Fibroblast of gingiva (primary cell): Measurements from ENCODE around the gene SLC1A4.
"Not testable (repeated sequence)": the region's sequence is repeated elsewhere in the genome, so short reads cannot be mapped to it uniquely, and the experiment has no call there.

ENCODE experiments used
- DNase-seq: peaks from one replicate; pipeline ENCODE4 v3.0.0-alpha.2; 2011; ENCODE audit warnings: low read depth

SLC1A4 gene

DNA sequence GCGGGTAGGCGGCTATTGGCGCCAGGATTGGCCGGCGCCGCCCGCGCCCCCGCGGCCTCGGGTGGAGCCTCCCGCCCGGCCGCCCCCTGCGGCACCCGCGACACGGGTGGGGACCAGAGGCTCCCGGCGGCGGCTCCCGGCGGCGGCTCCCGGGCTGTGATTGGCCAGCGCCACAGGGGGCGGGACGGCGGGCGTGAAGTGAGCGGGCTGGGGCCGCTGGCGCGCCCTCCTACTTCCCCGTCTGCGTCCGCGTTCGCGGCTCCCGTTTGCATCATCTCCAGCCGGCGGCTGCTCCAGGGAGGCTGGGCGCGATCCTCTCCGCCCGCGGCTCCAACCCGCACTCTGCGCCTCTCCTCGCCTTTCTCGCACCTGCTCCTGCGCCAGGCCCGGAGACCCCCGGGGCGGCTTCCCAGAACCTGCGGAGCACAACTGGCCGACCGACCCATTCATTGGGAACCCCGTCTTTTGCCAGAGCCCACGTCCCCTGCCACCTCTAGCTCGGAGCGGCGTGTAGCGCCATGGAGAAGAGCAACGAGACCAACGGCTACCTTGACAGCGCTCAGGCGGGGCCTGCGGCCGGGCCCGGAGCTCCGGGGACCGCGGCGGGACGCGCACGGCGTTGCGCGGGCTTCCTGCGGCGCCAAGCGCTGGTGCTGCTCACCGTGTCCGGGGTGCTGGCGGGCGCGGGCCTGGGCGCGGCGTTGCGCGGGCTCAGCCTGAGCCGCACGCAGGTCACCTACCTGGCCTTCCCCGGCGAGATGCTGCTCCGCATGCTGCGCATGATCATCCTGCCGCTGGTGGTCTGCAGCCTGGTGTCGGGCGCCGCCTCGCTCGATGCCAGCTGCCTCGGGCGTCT is at the start of gene SLC1A4:
TSS of gene SLC1A4 (plus strand) at position 274 of the 856 bp plus-strand sequence. CDS start at position 519, 245 bp downstream.
- peak; percentile 80 for DNase-seq

DNA sequence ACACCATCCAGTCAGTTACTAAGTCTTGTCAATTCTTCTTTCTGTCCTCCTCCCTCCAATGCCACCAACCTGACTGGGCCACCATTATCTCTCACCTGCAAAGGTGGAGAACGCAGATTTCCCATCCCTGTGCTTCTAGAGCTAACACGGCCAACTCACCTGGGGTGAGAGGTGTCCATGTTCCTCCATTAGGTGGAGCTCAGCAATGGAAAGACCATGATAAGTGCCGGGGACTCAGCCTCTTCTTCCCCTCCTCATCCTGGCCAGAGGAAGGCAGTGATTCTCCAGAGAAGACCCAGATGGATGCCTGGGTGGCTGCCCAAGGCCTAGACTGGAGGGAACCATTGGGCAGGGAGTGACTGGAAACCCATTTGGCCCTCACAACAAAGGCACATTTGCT is 48.1 kb upstream of the SLC1A4 start:
- no peak for DNase-seq

DNA sequence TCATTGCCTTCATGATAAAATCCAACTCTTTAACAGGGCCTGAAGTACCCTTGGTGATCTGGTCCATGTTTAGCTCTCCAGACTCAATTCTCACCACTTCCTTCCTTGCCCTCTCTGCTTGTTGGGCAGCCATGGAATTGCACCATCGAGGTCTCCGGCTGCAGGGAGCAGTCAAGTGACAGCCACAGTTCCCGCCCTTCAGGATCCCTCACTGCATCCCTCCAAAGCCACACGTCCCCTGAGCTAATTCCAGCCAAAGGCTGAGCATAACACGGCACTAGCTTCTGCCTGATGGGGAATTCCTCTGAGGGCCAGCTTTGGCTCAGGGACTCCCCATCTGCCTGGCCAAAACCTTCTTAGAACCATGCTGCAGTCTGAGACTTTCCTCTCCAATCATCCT is 47.4 kb upstream of the SLC1A4 start:
- DNase-seq: no peak

GRCh38 chr2:64942693-64943092 is 46.5 kb upstream of the SLC1A4 start:
- no peak for DNase-seq

- DNase-seq: peak; percentile 98
Measured at GRCh38 chr2:64943387-64944150, 45.6 kb upstream of the SLC1A4 start.

DNA sequence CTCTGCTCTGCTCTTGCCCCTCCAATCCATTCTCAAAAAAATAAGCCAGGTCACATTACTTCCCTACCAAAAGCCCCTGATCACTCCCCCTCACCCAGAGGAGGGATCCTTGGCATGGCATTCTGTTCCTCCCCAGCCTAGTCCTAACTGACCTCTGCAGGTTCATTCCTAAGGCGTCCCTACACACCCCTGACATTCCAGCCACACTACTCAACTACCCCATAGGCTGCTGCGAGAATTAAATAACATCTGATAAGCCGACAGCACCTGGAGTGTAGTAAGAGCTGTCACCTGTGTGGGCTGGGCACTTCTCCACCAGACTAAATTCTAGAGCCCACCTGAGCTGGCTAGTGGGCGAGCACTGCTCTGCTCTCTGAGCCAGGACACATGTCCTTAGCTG is 44.7 kb upstream of the SLC1A4 start:
- DNase-seq: no peak

GRCh38 chr2:64945973-64946768 is 43.0 kb upstream of the SLC1A4 start:
- DNase-seq: no peak

DNA sequence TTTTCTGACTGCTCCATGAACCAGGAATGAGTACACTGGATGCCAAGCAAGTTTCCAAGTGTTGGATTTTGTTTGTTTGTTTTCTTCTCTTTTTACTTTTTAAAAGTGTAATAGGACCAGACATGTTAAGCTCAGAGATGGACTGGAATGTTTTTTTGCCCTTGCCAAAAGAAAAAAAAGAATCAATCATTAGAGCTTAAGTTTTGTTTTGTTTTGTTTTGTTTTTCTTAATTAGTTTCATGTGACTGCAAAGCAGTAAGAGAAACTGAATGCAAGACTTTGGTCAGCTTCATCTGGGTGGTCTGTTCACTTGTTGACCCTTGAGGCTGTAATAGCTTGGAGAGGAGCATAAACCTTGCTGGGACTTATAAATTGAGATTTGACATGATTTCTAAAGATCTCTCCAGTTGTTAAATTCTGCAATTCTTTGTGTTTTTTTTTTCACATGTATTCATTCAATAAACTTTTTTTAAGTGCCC is 42.4 kb upstream of the SLC1A4 start:
- peak; percentile 38 for DNase-seq

DNA sequence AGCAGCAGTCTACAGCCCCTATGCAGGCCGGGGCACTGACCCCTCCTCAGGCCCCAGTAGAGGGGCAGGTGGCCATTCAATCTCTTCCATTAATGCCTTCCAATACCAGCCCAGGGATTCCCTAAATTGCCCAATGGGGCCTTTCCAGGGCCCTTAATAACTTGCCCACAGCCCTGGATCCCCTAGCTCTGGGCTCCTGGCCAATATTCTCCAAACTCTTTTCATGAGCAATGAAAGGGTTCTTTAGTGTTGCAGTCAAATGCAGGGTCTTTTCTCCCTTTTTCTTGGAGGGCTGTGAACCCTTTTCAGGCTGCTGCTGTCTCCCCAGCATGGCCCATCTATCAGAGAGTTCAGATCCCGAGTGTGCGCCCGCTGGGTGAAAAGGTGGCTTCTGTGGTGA is 41.3 kb upstream of the SLC1A4 start:
- DNase-seq: no peak

DNA sequence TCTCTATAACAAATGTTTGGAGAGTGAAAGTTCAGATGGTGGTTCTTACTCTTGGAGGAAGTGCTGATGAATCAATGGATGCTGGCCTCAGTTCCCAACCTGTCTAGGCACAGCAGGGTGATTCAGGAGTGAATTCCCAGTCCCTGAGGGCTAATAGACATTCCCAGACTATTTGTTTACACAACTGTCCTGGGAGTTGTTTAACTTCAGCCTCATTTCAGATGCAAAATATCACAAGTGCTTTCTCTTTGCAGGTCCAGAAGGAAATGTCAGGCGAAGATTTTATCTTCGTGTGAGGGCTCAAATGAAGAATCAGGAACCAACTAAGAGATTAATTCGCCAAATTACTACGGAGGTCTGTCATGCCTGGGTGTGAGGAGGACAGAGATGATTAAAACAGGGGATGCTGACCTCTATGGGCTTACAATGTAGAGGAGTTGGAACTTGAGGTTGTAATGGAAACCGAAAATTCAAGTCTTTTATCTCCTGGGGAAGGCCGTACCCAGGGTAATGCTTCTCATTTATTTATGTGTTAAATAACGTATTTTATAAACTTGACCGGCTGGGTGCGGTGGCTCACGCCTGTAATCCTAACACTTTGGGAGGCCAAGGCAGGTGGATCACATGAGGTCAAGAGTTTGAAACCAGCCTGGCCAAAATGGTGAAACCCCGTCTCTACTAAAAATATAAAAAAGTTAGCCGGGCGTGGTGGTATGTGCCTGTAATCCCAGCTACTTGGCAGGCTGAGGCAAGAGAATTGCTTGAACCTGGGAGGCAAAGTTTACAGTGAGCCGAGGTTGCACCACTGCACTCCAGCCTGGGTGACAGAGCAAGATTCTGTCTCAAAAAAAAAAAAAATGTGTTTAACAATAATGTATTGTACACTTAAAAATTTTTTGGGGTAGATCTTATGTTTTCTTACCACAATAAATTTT is 38.7 kb upstream of the SLC1A4 start:
- no peak for DNase-seq

DNA sequence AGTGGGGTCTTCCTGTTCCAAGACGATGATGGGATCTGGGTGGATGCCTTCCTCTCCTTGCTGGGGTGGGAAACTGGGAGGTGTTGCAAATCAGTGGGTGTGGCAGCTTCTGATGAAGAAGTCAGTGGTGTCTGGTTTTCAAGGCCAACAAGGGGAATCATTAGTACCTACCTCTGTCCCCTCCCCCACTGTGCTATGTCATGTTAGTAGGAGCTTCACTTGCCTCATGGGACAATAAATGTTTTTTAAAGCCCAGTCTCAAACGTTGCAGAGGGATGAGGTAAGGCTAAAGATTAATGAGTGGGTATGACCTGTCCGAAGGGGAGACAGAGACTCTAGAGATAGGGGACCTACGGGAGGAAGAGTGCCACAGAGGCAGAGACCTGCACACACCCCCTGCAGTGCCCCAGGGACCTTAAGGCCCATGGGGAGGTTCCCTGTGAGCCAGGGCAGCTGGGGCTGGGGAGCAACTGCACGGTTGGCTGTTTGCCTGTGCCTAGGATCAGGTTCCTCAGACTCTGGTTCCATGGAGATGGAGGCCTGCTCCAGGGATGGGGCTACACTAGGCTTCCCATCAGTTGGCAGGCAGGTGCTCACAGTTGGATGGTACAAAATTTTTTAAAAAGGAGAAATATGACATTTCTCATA is 37.8 kb upstream of the SLC1A4 start:
- DNase-seq: no peak

DNA sequence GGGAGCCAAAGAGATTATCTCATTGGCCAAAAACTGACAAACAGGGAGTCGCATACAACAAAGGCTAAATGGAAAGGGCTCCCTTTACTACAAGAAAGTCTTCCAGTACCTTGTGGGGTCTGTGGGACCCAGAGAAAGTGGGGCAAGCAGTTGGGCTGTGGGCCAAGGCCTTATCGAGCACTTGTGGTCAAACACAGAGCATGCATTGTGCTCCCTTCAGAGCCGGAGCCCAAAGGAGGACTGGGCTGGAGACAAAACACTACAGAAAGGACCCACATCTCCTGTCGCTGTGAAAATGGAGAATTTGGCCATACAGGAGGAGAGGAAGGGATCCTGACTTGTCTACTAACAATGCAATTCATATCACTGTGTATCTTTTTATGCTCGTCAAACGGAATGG is 37.1 kb upstream of the SLC1A4 start:
- DNase-seq: no peak

DNA sequence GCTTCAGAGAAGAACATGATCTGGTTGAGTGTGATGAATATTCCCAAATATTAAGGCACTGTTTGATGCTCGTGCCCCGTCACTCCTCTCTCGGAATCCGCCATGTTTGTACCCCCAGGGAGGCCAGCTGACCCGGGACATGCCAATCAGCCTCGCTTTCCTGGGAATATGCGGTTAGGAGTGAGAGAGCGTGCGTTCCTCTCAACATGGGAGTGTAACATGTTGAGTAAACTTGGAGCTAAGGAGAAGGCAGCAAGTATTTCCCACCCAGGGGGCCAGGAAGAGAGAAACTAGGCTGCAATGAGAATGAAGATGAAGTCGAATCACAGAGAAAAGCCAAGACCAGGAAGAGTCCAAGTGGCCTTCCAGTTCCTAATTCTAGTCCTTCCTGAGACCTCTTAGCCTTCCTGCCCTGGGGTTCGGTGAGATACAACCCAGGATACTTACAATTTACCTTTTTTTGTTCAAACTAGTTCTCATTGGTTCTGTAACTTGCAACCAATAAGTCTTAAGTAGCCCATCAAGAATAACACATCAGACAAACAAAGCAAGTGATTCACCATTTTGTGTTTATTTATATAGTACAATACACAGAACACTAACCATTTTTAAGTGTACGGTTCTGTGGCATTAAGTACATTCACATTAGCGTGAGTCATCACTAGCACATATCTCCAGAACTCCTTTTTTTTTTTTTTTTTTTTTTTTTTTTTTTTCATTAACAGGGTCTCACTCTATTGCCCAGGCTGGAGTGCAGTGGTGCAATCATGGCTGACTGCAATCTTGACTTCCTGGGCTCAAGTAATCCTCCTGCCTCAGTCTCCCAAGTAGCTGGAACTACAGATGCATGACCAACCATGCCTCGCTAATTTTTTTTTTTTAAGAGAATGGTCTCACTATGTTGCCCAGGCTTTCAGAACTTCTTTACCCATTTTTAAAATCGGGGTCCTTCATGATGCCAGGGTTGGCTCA is 36.4 kb upstream of the SLC1A4 start:
- DNase-seq: peak; percentile 81

DNA sequence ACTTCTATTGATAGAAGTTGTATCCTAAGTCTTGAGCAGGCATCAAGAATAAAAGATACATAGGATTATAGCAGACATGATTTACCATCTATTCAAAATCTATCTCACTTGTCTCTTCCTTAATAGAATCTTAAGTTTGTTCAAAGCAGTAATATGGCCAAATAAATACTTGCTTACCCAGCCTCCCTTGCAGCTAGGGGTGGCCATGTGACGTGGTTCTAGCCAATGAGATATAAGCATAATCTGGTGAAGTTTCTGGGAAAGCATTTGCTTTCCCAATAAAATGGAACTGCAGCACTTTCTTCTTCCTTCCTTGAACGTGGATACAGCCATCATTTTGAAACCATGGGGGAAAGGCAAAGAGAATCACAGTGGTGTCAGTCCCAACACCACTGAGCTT is 33.7 kb upstream of the SLC1A4 start:
- DNase-seq: no peak

- DNase-seq: no peak
Measured at GRCh38 chr2:64957109-64957903, 31.9 kb upstream of the SLC1A4 start.

DNA sequence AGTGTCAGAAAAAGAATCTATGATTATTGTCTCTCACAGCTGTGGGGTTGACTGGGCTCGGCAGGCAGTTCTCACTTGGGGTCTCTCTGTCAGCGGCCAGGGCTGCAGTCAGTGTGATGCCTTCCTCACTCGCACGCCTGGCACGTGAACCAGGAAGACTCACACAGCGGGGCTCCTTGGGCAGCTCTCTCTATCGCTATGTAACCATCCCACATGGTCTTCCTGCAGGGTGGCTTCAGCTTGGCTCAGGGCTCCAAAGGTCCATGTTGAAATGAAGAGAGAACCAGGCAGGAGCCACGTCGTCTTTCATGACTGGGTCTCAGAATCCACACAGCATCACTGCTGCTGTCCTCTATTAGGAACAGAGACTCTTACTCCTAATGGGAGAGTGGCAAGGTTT is 30.6 kb upstream of the SLC1A4 start:
- no peak for DNase-seq

DNA sequence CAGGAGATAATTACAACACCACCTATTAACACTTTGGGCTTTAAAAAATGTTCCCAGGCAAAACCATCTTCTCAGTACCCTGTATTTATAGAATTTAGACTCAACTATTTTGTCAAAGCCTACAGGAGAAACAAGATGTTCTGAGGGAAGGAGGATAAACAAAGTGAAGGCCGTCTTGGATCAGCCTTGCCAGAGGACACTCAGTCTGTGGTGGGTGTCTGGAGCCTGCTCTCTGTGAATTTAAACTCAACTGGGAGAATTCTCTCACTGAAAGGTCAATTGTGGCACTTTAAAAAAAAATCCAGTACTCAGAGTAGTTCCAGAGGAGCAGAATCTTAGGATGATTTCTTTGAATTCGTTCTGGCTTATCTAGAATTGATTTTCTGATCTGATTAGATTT is 28.4 kb upstream of the SLC1A4 start:
- no peak for DNase-seq

DNA sequence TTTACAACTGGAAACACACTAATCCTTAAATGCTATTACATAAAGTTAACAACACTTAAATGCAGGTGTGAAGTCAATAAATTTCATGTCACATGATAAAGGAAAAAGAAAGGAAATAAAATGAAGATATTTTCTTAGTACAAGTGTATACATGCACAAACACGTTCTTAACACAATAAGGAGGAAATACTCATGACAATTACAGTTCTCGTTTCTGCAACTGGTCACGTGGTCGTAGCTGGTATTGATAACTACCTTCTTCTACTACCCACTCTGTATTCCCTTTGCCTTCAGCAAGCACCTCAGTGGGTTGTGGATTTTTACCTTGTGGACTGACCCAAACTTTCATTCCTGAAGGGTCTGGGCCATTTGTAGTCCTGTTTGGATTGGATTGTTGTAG is 26.1 kb upstream of the SLC1A4 start:
- DNase-seq: not testable (repeated sequence)

DNA sequence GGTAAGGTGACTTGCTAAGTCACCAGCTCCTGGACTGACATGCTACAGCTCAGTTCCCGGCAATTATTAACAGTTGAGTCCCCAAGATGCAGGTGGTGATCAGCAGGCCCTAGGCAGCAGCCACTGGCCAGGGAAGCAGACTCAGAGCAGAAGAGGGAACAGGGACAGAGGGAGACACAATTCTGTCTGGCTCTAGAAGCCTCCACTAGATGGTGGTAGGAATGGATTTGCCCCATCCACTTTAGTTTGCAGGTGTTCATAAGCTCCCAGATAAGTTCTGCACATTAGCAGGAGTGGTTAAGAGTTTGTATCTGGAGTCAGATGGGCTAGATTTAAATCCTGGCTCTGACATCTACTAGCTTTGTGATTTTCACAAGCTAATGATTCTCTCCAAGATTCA is 25.5 kb upstream of the SLC1A4 start:
- no peak for DNase-seq
